ENCODE data around the gene ABCA13.

The ABCA13 gene

DNA sequence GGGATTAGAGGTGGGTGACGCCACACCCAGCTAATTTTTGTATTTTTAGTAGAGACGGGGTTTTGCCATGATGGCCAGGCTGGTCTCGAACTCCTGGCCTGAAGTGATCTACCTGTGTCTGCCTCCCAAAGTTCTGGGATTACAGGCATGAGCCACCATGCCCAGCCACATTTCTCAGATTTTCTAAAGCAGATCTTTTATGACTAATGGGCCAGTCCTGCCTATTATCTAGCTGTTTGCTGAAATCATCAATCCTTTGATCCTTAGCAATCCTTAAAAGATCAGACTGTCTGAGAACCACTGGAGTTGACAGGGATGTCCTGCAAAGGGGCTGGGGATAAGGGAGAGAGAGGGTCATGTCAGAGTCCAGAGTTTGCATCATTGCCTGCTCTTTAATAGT is 21.2 kb upstream of the ABCA13 start:
- Histone ChIP-seq H3K9ac (ENCODE audit: low read depth, low read length) (no peak overlapping the region), H3K9me3 (replicated peaks; ENCODE audit: low read length) (no peaks in the 10 kb centered on the region), H3K27me3 (ENCODE audit: control insufficient read depth, insufficient read depth, low read length) (peaks cover 26% of the 10 kb centered on the region), H3K36me3 (ENCODE audit: insufficient read depth, low read length) (no peaks in the 10 kb centered on the region), H3K4me2 (ENCODE audit: low read length) (no peak overlapping the region), H3K4me1 (ENCODE audit: control insufficient read depth, insufficient read depth, low read length) (no peaks in the 10 kb centered on the region), H3K4me3 (ENCODE audit: low read length) (no peak overlapping the region)

DNA sequence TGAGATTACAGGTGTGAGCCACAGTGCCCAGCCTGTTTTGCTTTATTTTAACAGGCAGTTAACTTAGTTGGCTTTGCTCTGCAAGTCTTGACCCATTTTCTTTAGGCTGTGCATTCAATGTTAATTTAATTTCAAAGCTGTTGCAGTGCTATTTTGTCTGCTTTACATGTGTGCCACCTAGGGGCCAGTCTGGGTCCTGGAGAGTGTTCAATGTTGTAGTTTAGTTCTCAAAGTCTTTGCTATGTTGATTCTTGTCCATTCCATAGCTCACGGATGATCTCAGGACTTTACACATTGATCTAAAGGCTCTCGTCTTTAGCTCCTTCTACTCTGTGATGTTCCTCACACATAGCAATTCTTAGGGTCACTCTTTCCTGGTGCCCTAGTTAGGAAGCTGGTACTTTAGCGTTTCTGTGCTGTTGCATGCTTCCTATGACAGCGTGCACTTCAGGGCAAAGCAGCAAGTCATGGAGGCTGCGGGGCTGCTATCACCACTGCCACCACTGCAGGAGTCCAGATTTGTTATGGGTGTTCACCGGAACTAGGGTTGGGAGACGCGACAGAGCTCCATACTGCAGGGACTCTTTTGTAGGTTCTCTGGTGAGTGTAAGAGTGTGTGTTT is 16.4 kb upstream of the ABCA13 start:
- Histone ChIP-seq H3K36me3 (ENCODE audit: insufficient read depth, low read length) (no peaks in the 10 kb centered on the region), H3K4me1 (ENCODE audit: control insufficient read depth, insufficient read depth, low read length) (peaks cover 11% of the 10 kb centered on the region), H3K4me2 (ENCODE audit: low read length) (no peak overlapping the region), H3K9ac (ENCODE audit: low read depth, low read length) (no peak overlapping the region), H3K9me3 (replicated peaks; ENCODE audit: low read length) (no peaks in the 10 kb centered on the region), H3K4me3 (ENCODE audit: low read length) (no peak overlapping the region), H3K27me3 (ENCODE audit: control insufficient read depth, insufficient read depth, low read length) (peaks cover 20% of the 10 kb centered on the region)

DNA sequence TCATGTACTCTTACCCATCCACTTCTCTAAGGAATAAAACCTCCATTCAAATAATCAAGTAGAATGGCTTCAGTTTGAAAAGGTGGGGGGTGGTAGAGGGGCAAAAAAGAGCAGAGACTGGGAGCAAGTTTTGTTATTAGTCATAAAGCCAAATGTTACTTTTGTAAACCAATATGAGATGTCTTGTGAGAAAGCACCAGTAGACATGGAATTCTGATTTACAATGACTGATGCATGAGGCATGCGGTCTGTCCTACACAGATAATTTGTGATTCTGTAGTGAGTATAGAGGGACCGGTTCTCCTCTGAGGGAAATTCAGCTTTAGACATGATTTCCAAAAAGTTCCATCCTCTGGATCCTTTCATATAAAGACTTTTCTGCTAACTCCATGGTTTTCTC is 12.9 kb upstream of the ABCA13 start:
- H3K4me2 ChIP-seq (ENCODE audit: low read length) = no peak overlapping the region

GRCh38 chr7:48161407-48162125 is 9.7 kb upstream of the ABCA13 start:
- no peaks in the 10 kb centered on the region for H3K9me3 ChIP-seq (replicated peaks; ENCODE audit: low read length)
- peaks cover 11% of the 10 kb centered on the region for H3K4me1 ChIP-seq (ENCODE audit: control insufficient read depth, insufficient read depth, low read length)
- no peaks in the 10 kb centered on the region for H3K36me3 ChIP-seq (ENCODE audit: insufficient read depth, low read length)
- H3K4me3 ChIP-seq (ENCODE audit: low read length) = no peak overlapping the region
- no peak overlapping the region for H3K4me2 ChIP-seq (ENCODE audit: low read length)
- H3K9ac ChIP-seq (ENCODE audit: low read depth, low read length) = no peak overlapping the region
- H3K27me3 ChIP-seq (ENCODE audit: control insufficient read depth, insufficient read depth, low read length) = peaks cover 3% of the 10 kb centered on the region

More for the DNA sequence above, 12.9 kb upstream of the ABCA13 start:
- Histone ChIP-seq H3K4me3 (ENCODE audit: low read length) (no peak overlapping the region), H3K36me3 (ENCODE audit: insufficient read depth, low read length) (no peaks in the 10 kb centered on the region), H3K27me3 (ENCODE audit: control insufficient read depth, insufficient read depth, low read length) (peaks cover 5% of the 10 kb centered on the region), H3K9me3 (replicated peaks; ENCODE audit: low read length) (no peaks in the 10 kb centered on the region), H3K4me1 (ENCODE audit: control insufficient read depth, insufficient read depth, low read length) (peaks cover 11% of the 10 kb centered on the region), H3K9ac (ENCODE audit: low read depth, low read length) (no peak overlapping the region)

- Histone ChIP-seq H3K27me3 (ENCODE audit: control insufficient read depth, insufficient read depth, low read length) (no peaks in the 10 kb centered on the region), H3K4me1 (ENCODE audit: control insufficient read depth, insufficient read depth, low read length) (no peaks in the 10 kb centered on the region), H3K4me3 (ENCODE audit: low read length) (no peak overlapping the region), H3K4me2 (ENCODE audit: low read length) (no peak overlapping the region), H3K36me3 (ENCODE audit: insufficient read depth, low read length) (no peaks in the 10 kb centered on the region), H3K9ac (ENCODE audit: low read depth, low read length) (no peak overlapping the region), H3K9me3 (replicated peaks; ENCODE audit: low read length) (no peaks in the 10 kb centered on the region)
Measured at GRCh38 chr7:48165157-48165556, 6.1 kb upstream of the ABCA13 start.

GRCh38 chr7:48168159-48168558 is 3.1 kb upstream of the ABCA13 start:
- Histone ChIP-seq H3K4me2 (ENCODE audit: low read length) (no peak overlapping the region), H3K27me3 (ENCODE audit: control insufficient read depth, insufficient read depth, low read length) (peaks cover 5% of the 10 kb centered on the region), H3K36me3 (ENCODE audit: insufficient read depth, low read length) (no peaks in the 10 kb centered on the region), H3K9me3 (replicated peaks; ENCODE audit: low read length) (no peaks in the 10 kb centered on the region), H3K4me1 (ENCODE audit: control insufficient read depth, insufficient read depth, low read length) (peaks cover 3% of the 10 kb centered on the region), H3K9ac (ENCODE audit: low read depth, low read length) (no peak overlapping the region), H3K4me3 (ENCODE audit: low read length) (no peak overlapping the region)

DNA sequence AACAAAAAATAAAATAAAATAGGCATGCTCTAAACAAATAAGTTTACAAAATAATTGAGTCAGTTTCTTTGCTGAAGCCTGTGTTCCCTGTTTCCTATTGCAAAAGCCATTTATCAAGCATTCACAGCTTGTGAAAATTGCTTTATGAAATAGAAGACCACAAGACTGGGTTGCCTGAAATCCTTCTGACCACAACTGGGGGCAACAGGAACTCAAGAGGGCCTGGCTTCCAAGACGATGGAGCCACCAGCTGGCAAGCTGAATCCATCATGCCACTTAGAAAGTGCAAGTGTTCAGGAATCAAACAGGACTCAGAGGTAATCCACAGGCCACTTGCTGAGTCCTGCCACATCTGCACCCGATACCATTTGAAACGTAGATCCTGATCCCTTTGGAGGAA is 752 bp upstream of the ABCA13 start:
- H3K4me1 ChIP-seq (ENCODE audit: control insufficient read depth, insufficient read depth, low read length) = peaks cover 18% of the 10 kb centered on the region
- H3K4me3 ChIP-seq (ENCODE audit: low read length) = no peak overlapping the region
- H3K36me3 ChIP-seq (ENCODE audit: insufficient read depth, low read length) = no peaks in the 10 kb centered on the region
- H3K4me2 ChIP-seq (ENCODE audit: low read length) = no peak overlapping the region
- peaks cover 5% of the 10 kb centered on the region for H3K27me3 ChIP-seq (ENCODE audit: control insufficient read depth, insufficient read depth, low read length)
- no peak overlapping the region for H3K9ac ChIP-seq (ENCODE audit: low read depth, low read length)
- no peaks in the 10 kb centered on the region for H3K9me3 ChIP-seq (replicated peaks; ENCODE audit: low read length)

DNA sequence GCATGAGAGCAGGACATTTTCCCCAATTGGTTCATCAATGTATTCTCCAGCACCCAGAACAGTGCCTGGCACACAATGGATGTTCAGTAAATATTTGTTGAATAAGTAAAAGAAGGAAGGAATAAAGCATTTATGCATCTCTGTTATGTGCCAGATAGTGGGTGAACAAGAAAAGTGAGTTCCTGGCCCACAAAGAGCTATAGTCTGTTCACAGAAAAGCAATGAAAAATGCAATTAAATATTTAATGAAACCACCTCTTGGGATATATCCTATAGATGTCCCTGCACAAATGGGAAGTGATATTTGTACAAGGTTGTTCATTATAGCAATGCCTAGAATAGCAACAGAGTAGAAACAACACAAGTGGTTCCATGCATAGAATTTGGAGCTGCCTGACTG is 2.1 kb downstream of the ABCA13 start:
- Histone ChIP-seq H3K4me2 (ENCODE audit: low read length) (no peak overlapping the region), H3K9ac (ENCODE audit: low read depth, low read length) (no peak overlapping the region), H3K9me3 (replicated peaks; ENCODE audit: low read length) (no peaks in the 10 kb centered on the region), H3K4me3 (ENCODE audit: low read length) (no peak overlapping the region), H3K4me1 (ENCODE audit: control insufficient read depth, insufficient read depth, low read length) (peaks cover 18% of the 10 kb centered on the region), H3K27me3 (ENCODE audit: control insufficient read depth, insufficient read depth, low read length) (peaks cover 5% of the 10 kb centered on the region), H3K36me3 (ENCODE audit: insufficient read depth, low read length) (no peaks in the 10 kb centered on the region)

DNA sequence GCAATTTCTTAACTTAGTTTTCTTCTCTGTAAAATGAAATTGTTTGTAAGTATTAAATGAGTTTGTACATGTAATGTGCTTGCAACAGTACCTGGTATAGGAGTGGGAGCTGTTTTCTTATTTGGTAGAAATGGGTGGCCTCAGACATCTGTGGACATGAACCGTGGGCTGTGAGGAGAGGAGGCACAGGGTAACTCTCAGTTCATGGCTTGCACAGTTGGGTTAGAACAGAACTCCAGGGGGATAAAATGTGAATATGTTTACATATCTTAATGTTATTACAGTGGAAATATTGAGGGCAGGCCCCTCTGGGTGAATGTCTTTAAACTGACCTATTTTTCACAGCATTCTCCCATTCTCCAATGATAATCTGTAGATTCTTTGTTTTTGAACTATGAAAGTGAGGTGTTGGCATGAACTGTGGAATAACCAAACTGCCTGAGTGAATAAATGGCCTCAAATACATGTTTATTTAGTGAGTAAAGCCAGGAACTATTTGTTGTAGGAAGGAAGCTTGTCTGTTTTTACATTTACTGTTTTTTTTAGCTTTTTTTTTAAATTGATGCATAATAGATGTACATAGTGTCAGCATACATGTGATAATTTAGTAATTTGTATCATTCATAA is 2.6 kb downstream of the ABCA13 start:
- Histone ChIP-seq H3K27me3 (ENCODE audit: control insufficient read depth, insufficient read depth, low read length) (peaks cover 5% of the 10 kb centered on the region), H3K4me3 (ENCODE audit: low read length) (no peak overlapping the region), H3K4me2 (ENCODE audit: low read length) (no peak overlapping the region), H3K4me1 (ENCODE audit: control insufficient read depth, insufficient read depth, low read length) (peaks cover 18% of the 10 kb centered on the region), H3K9me3 (replicated peaks; ENCODE audit: low read length) (no peaks in the 10 kb centered on the region), H3K9ac (ENCODE audit: low read depth, low read length) (no peak overlapping the region), H3K36me3 (ENCODE audit: insufficient read depth, low read length) (no peaks in the 10 kb centered on the region)

DNA sequence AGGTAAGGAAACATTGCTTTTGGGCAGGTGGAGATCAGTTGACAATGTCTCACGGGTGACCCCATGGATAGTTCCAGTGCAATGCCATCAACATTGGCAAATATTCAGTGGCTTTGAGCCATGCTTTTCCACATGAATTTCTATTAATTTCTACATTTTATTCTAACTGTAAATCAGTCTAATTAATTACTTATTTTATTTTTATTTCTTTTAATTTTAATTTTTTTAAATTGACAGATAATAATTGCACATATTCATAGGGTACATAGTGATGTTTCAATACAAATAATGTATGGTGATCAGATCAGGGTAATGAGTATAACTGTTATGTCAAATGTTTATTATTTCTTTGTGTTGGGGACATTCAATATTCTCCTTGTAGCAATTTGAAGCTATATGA is 3.8 kb downstream of the ABCA13 start:
- peaks cover 5% of the 10 kb centered on the region for H3K27me3 ChIP-seq (ENCODE audit: control insufficient read depth, insufficient read depth, low read length)
- H3K4me3 ChIP-seq (ENCODE audit: low read length) = no peak overlapping the region
- H3K4me2 ChIP-seq (ENCODE audit: low read length) = no peak overlapping the region
- no peaks in the 10 kb centered on the region for H3K36me3 ChIP-seq (ENCODE audit: insufficient read depth, low read length)
- H3K9ac ChIP-seq (ENCODE audit: low read depth, low read length) = no peak overlapping the region
- H3K9me3 ChIP-seq (replicated peaks; ENCODE audit: low read length) = no peaks in the 10 kb centered on the region
- peaks cover 18% of the 10 kb centered on the region for H3K4me1 ChIP-seq (ENCODE audit: control insufficient read depth, insufficient read depth, low read length)

- no peaks in the 10 kb centered on the region for H3K27me3 ChIP-seq (ENCODE audit: control insufficient read depth, insufficient read depth, low read length)
- no peaks in the 10 kb centered on the region for H3K36me3 ChIP-seq (ENCODE audit: insufficient read depth, low read length)
- H3K9me3 ChIP-seq (replicated peaks; ENCODE audit: low read length) = no peaks in the 10 kb centered on the region
- peaks cover 20% of the 10 kb centered on the region for H3K4me1 ChIP-seq (ENCODE audit: control insufficient read depth, insufficient read depth, low read length)
- H3K4me3 ChIP-seq (ENCODE audit: low read length) = no peak overlapping the region
- no peak overlapping the region for H3K9ac ChIP-seq (ENCODE audit: low read depth, low read length)
- no peak overlapping the region for H3K4me2 ChIP-seq (ENCODE audit: low read length)
Measured at GRCh38 chr7:48176356-48176893, 5.2 kb downstream of the ABCA13 start.
